H9 (cell line): ENCODE data around the gene RPS6KA4. TPM values are rescaled to one million over a fixed set of nuclear protein-coding genes. Genes with fewer than 3 reads are reported as not detected.
A peak's percentile ranks its signal among the peaks of the same experiment; 100 is the strongest.

Experiments
- DNase-seq: peaks from one replicate; pipeline ENCODE4 v3.0.0-alpha.2; 2017
- H2AFZ ChIP-seq: one replicate; pipeline ENCODE4 v1.6.1; 2013; ENCODE audit warnings: mild to moderate bottlenecking, low read length, control low read depth, moderate library complexity
- H2AK5ac ChIP-seq: 2 replicates; pipeline ENCODE4 v1.6.1; 2013; ENCODE audit warnings: low read length, control low read depth, mixed read lengths; ENCODE audit not compliant: insufficient read length
- H2BK120ac ChIP-seq: one replicate; pipeline ENCODE4 v1.6.1; 2013; ENCODE audit warnings: low read depth, mild to moderate bottlenecking, low read length, control low read depth, inconsistent platforms; ENCODE audit not compliant: poor library complexity, severe bottlenecking
- H2BK12ac ChIP-seq: 2 replicates; pipeline ENCODE4 v1.6.1; 2013; ENCODE audit warnings: low read length, control low read depth, mixed read lengths, low read depth; ENCODE audit not compliant: insufficient read length
- H2BK15ac ChIP-seq: 2 replicates; pipeline ENCODE4 v1.6.1; 2013; ENCODE audit warnings: low read depth, low read length, control low read depth
- H2BK20ac ChIP-seq: one replicate; pipeline ENCODE4 v1.6.1; 2013; ENCODE audit warnings: low read depth, mild to moderate bottlenecking, low read length, control low read depth, inconsistent platforms; ENCODE audit not compliant: poor library complexity, severe bottlenecking
- H2BK5ac ChIP-seq: 2 replicates; pipeline ENCODE4 v1.6.1; 2013; ENCODE audit warnings: low read length, control low read depth, mixed read lengths; ENCODE audit not compliant: insufficient read length
- H3K14ac ChIP-seq: 2 replicates; pipeline ENCODE4 v1.6.1; 2013; ENCODE audit warnings: low read length, control low read depth; ENCODE audit not compliant: insufficient read depth
- H3K18ac ChIP-seq: 2 replicates; pipeline ENCODE4 v1.6.1; 2013; ENCODE audit warnings: low read depth, mild to moderate bottlenecking, mixed read lengths, low read length, control low read depth; ENCODE audit not compliant: insufficient read length
- H3K23ac ChIP-seq: 2 replicates; pipeline ENCODE4 v1.6.1; 2013; ENCODE audit warnings: low read length, control low read depth, mixed read lengths, low read depth; ENCODE audit not compliant: insufficient read length
- H3K23me2 ChIP-seq: 2 replicates; pipeline ENCODE4 v1.6.1; 2013; ENCODE audit warnings: low read depth, mild to moderate bottlenecking, mixed read lengths, low read length, control low read depth; ENCODE audit not compliant: insufficient read length, poor library complexity, severe bottlenecking
- H3K27ac ChIP-seq: 2 replicates; pipeline ENCODE4 v1.5.1; 2013; ENCODE audit warnings: low read length, control low read depth, mixed read lengths, low read depth; ENCODE audit not compliant: insufficient read length
- H3K27me3 ChIP-seq: 2 replicates; pipeline ENCODE4 v1.6.1; 2013; ENCODE audit warnings: low read length, control low read depth, inconsistent platforms; ENCODE audit not compliant: insufficient read depth
- H3K4ac ChIP-seq: 2 replicates; pipeline ENCODE4 v1.6.1; 2013; ENCODE audit warnings: low read depth, mild to moderate bottlenecking, control low read depth, inconsistent platforms, low read length, moderate library complexity
- H3K4me1 ChIP-seq: 2 replicates; pipeline ENCODE4 v1.6.1; 2013; ENCODE audit warnings: low read length, control low read depth, inconsistent platforms; ENCODE audit not compliant: insufficient read depth
- H3K4me2 ChIP-seq: 2 replicates; pipeline ENCODE4 v1.6.1; 2013; ENCODE audit warnings: low read length, control low read depth, mixed read lengths; ENCODE audit not compliant: insufficient read length, insufficient read depth
- H3K56ac ChIP-seq: 2 replicates; pipeline ENCODE4 v1.6.1; 2013; ENCODE audit warnings: low read depth, mild to moderate bottlenecking, mixed read lengths, low read length, control low read depth; ENCODE audit not compliant: insufficient read length
- H3K79me1 ChIP-seq: 2 replicates; pipeline ENCODE4 v1.6.1; 2013; ENCODE audit warnings: low read depth, mild to moderate bottlenecking, moderate library complexity, low read length, control low read depth, inconsistent platforms; ENCODE audit not compliant: insufficient read depth, poor library complexity, severe bottlenecking
- H3K79me2 ChIP-seq: 2 replicates; pipeline ENCODE4 v1.6.1; 2013; ENCODE audit warnings: low read length, control low read depth, inconsistent platforms; ENCODE audit not compliant: insufficient read depth
- H3K9ac ChIP-seq: 2 replicates; pipeline ENCODE4 v1.6.1; 2013; ENCODE audit warnings: low read length, control low read depth, mixed read lengths; ENCODE audit not compliant: insufficient read length; ENCODE audit errors: extremely low read depth
- H3K9me3 ChIP-seq: one replicate; pipeline ENCODE4 v1.6.1; 2013; ENCODE audit warnings: low read depth, low read length, inconsistent platforms; ENCODE audit not compliant: control insufficient read depth
- H3T11ph ChIP-seq: one replicate; pipeline ENCODE4 v1.6.1; 2013; ENCODE audit warnings: mild to moderate bottlenecking, low read length, control low read depth, inconsistent platforms
- H4K20me1 ChIP-seq: one replicate; pipeline ENCODE4 v1.6.1; 2013; ENCODE audit not compliant: control insufficient read depth, insufficient read length, insufficient read depth
- H4K5ac ChIP-seq: 2 replicates; pipeline ENCODE4 v1.6.1; 2013; ENCODE audit warnings: low read depth, mild to moderate bottlenecking, mixed read lengths, low read length, control low read depth; ENCODE audit not compliant: insufficient read length
- H4K8ac ChIP-seq: replicated peaks from 2 replicates; pipeline ENCODE4 v1.6.1; 2013; ENCODE audit warnings: low read length, control low read depth, mixed read lengths, low read depth; ENCODE audit not compliant: insufficient read length
- H4K91ac ChIP-seq: 2 replicates; pipeline ENCODE4 v1.6.1; 2013; ENCODE audit warnings: low read depth, mild to moderate bottlenecking, moderate library complexity, mixed read lengths, low read length, control low read depth; ENCODE audit not compliant: insufficient read length
- H3K27ac Mint-ChIP-seq, 3 experiments: 2 replicates in 2 of 3; 3 replicates in 1 of 3; pipeline ENCODE4 v1.8.0; 2020 to 2021; ENCODE audit warnings: mixed read lengths in 3 of 3, mild to moderate bottlenecking in 1 of 3, moderate library complexity in 1 of 3
- H3K27me3 Mint-ChIP-seq: 2 replicates; pipeline ENCODE4 v1.8.0; 2021; ENCODE audit warnings: low read depth, mild to moderate bottlenecking, moderate library complexity, mixed read lengths
- H3K36me3 Mint-ChIP-seq, 3 experiments: 2 replicates in 2 of 3; 3 replicates in 1 of 3; pipeline ENCODE4 v1.8.0; 2020 to 2021; ENCODE audit warnings: low read depth in 3 of 3, mixed read lengths in 3 of 3; ENCODE audit not compliant: insufficient read depth in 1 of 3
- H3K4me1 Mint-ChIP-seq, 2 experiments: 2 replicates each; pipeline ENCODE4 v1.8.0; 2020; ENCODE audit warnings: mixed read lengths in 2 of 2
- H3K4me3 Mint-ChIP-seq, 2 experiments: 2 replicates in 1 of 2; 3 replicates in 1 of 2; pipeline ENCODE4 v1.8.0; 2020 to 2021; ENCODE audit warnings: mild to moderate bottlenecking in 2 of 2, mixed read lengths in 2 of 2, moderate library complexity in 1 of 2
- H3K9me3 Mint-ChIP-seq, 2 experiments: 2 replicates in 1 of 2; 3 replicates in 1 of 2; pipeline ENCODE4 v1.8.0; 2020; ENCODE audit warnings: mild to moderate bottlenecking in 2 of 2, mixed read lengths in 2 of 2, moderate library complexity in 1 of 2
- WGBS: extraction: QIAGEN DNeasy Blood & Tissue Kit; methylation state at CpG from one replicate; pipeline ENCODE4 v1.1.7; 2013; ENCODE audit warnings: missing lambda C conversion rate, low lambda C conversion rate, mixed read lengths; ENCODE audit not compliant: insufficient read length; ENCODE audit errors: extremely low coverage; 5-methylcytosine and 5-hydroxymethylcytosine counted together
- total RNA-seq: library from RNA; stranded (reverse); gene quantifications from 2 replicates; pipeline ENCODE4 v1.2.1, GENCODE V29; 2021
- TF ChIP-seq, protein P1 (sequence below): fragments of 200-600 bp; sonication (generic); conservative IDR thresholded peaks from 3 replicates; pipeline ENCODE4 v1.8.0; 2021; ENCODE audit warnings: antibody characterized with exemption, mild to moderate bottlenecking

RPS6KA4 gene
- total RNA-seq, 1 experiment from 2014 or later, result 10.8 TPM

GRCh38 chr11:64339754-64340408, 19.1 kb upstream of the RPS6KA4 start, which contains the start of gene CCDC88B:
TSS of gene CCDC88B (plus strand) at chr11:64340204. CDS start at chr11:64340267, 63 bp downstream.
- Histone ChIP-seq H2AK5ac (no peak within 1 kb of the TSS), H2BK20ac (no peak within 1 kb of the TSS)
- peak within 1 kb of the TSS in 2 of 3 experiments; percentile 55 to 72; a peak in 2 of 7 replicates for H3K27ac Mint-ChIP-seq

More at GRCh38 chr11:64339754-64340408, 19.1 kb upstream of the RPS6KA4 start, which contains the start of gene CCDC88B:
- H4K8ac ChIP-seq, result no peak within 1 kb of the TSS
- H3K27me3 Mint-ChIP-seq, result peaks cover 17% of the 10 kb centered on the region
- no peaks in the 10 kb centered on the region for H3K27me3 ChIP-seq
- H3K4me1 Mint-ChIP-seq, result peaks cover 7 to 35% of the 10 kb centered on the region in 2 experiments
- TF ChIP-seq, protein P1, sequence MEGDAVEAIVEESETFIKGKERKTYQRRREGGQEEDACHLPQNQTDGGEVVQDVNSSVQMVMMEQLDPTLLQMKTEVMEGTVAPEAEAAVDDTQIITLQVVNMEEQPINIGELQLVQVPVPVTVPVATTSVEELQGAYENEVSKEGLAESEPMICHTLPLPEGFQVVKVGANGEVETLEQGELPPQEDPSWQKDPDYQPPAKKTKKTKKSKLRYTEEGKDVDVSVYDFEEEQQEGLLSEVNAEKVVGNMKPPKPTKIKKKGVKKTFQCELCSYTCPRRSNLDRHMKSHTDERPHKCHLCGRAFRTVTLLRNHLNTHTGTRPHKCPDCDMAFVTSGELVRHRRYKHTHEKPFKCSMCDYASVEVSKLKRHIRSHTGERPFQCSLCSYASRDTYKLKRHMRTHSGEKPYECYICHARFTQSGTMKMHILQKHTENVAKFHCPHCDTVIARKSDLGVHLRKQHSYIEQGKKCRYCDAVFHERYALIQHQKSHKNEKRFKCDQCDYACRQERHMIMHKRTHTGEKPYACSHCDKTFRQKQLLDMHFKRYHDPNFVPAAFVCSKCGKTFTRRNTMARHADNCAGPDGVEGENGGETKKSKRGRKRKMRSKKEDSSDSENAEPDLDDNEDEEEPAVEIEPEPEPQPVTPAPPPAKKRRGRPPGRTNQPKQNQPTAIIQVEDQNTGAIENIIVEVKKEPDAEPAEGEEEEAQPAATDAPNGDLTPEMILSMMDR, result no peak
- H3K56ac ChIP-seq, result no peak within 1 kb of the TSS
- H2BK15ac ChIP-seq, result no peak within 1 kb of the TSS
- no peak within 1 kb of the TSS for H3K18ac ChIP-seq
- H3K4me3 Mint-ChIP-seq, result peak within 1 kb of the TSS; percentile 66 to 84
- H3K36me3 Mint-ChIP-seq, result no peaks in the 10 kb centered on the region
- H3K23me2 ChIP-seq, result peaks cover 17% of the 10 kb centered on the region
- no peak within 1 kb of the TSS for H2BK12ac ChIP-seq
- H4K20me1 ChIP-seq, result peaks cover 3% of the 10 kb centered on the region
- no peak within 1 kb of the TSS for H2BK5ac ChIP-seq
- no peak within 1 kb of the TSS for H2BK120ac ChIP-seq
- no peaks in the 10 kb centered on the region for H3K9me3 Mint-ChIP-seq
- H3K9me3 ChIP-seq, result no peaks in the 10 kb centered on the region
- H3K23ac ChIP-seq, result no peak within 1 kb of the TSS
- H3K79me2 ChIP-seq, result no peaks in the 10 kb centered on the region
- no peak within 1 kb of the TSS for H2AFZ ChIP-seq
- H3T11ph ChIP-seq, result no peak within 1 kb of the TSS
- no peaks in the 10 kb centered on the region for H3K79me1 ChIP-seq
- no peak for DNase-seq
- no peak within 1 kb of the TSS for H3K14ac ChIP-seq
- H3K9ac ChIP-seq, result no peak within 1 kb of the TSS
- H3K4me1 ChIP-seq, result no peaks in the 10 kb centered on the region; the same call in 1 of the 2 replicates
- H3K27ac ChIP-seq, result no peak within 1 kb of the TSS
- H4K91ac ChIP-seq, result no peak within 1 kb of the TSS
- no peak within 1 kb of the TSS for H3K4ac ChIP-seq
- WGBS, result no CpG with 5 or more reads among the region's 16 CpGs
- peak within 1 kb of the TSS; percentile 58 for H3K4me2 ChIP-seq
- no peak within 1 kb of the TSS for H4K5ac ChIP-seq
